Mesenchymal stem cell (in vitro differentiated cells and primary cell): ENCODE results near the gene GK2.
A peak's percentile ranks its signal among the peaks of the same experiment; 100 is the strongest.

ENCODE experiments used
- DNase-seq: peaks from one replicate; pipeline ENCODE4 v3.0.0-alpha.2; 2013
- H2AFZ ChIP-seq: one replicate; pipeline ENCODE4 v1.6.1; 2013; ENCODE audit warnings: low read depth, mild to moderate bottlenecking, control low read depth, inconsistent platforms, low read length, moderate library complexity
- H2AK5ac ChIP-seq: 2 replicates; pipeline ENCODE4 v1.6.1; 2013; ENCODE audit warnings: low read length, moderate library complexity, mild to moderate bottlenecking, inconsistent platforms; ENCODE audit not compliant: severe bottlenecking
- H2BK120ac ChIP-seq: one replicate; pipeline ENCODE4 v1.6.1; 2013; ENCODE audit warnings: low read depth, mild to moderate bottlenecking, inconsistent platforms, low read length, moderate library complexity
- H2BK12ac ChIP-seq, 2 experiments: one replicate each; pipeline ENCODE4 v1.6.1; 2013; ENCODE audit warnings: inconsistent platforms in 2 of 2, low read length in 2 of 2, mild to moderate bottlenecking in 2 of 2, moderate library complexity in 2 of 2, control low read depth in 1 of 2
- H2BK15ac ChIP-seq: one replicate; pipeline ENCODE4 v1.6.1; 2013; ENCODE audit warnings: mild to moderate bottlenecking, low read depth, inconsistent platforms; ENCODE audit not compliant: poor library complexity, severe bottlenecking
- H2BK5ac ChIP-seq: 2 replicates; pipeline ENCODE4 v1.6.1; 2013; ENCODE audit warnings: low read depth, mild to moderate bottlenecking, low read length, control low read depth, inconsistent platforms; ENCODE audit not compliant: poor library complexity, severe bottlenecking
- H3K14ac ChIP-seq, 2 experiments: one replicate each; pipeline ENCODE4 v1.6.1; 2013; ENCODE audit warnings: inconsistent platforms in 2 of 2, low read length in 2 of 2, control low read depth in 1 of 2, mild to moderate bottlenecking in 1 of 2, moderate library complexity in 1 of 2
- H3K18ac ChIP-seq, 2 experiments: one replicate each; pipeline ENCODE4 v1.6.1; 2013; ENCODE audit warnings: inconsistent platforms in 2 of 2, low read length in 2 of 2, control low read depth in 1 of 2, low read depth in 1 of 2, mild to moderate bottlenecking in 1 of 2
- H3K23ac ChIP-seq, 2 experiments: one replicate each; pipeline ENCODE4 v1.6.1; 2013; ENCODE audit warnings: inconsistent platforms in 2 of 2, low read length in 2 of 2, mild to moderate bottlenecking in 2 of 2, moderate library complexity in 2 of 2, control low read depth in 1 of 2
- H3K27ac ChIP-seq: 2 replicates; pipeline ENCODE4 v1.5.1; 2013; ENCODE audit warnings: mild to moderate bottlenecking, moderate library complexity, low read length, control low read depth, inconsistent platforms; ENCODE audit not compliant: poor library complexity, severe bottlenecking
- H3K27me3 ChIP-seq, 2 experiments: 2 replicates each; pipeline versions ENCODE4 v1.6.1 to v1.7.0; 2013; ENCODE audit warnings: low read length in 2 of 2, mild to moderate bottlenecking in 2 of 2, moderate library complexity in 2 of 2, control low read depth in 1 of 2, inconsistent platforms in 1 of 2; ENCODE audit not compliant: control insufficient read depth in 1 of 2, insufficient read depth in 1 of 2
- H3K36me3 ChIP-seq, 2 experiments: 2 replicates each; pipeline versions ENCODE4 v1.6.1 to v1.7.0; 2013; ENCODE audit warnings: low read length in 2 of 2, control low read depth in 1 of 2, inconsistent platforms in 1 of 2, low read depth in 1 of 2, mild to moderate bottlenecking in 1 of 2; ENCODE audit not compliant: insufficient read depth in 2 of 2, control insufficient read depth in 1 of 2
- H3K4ac ChIP-seq, 2 experiments: one replicate each; pipeline ENCODE4 v1.6.1; 2013; ENCODE audit warnings: inconsistent platforms in 2 of 2, low read length in 2 of 2, mild to moderate bottlenecking in 2 of 2, moderate library complexity in 2 of 2, control low read depth in 1 of 2, low read depth in 1 of 2
- H3K4me1 ChIP-seq: 2 replicates; pipeline ENCODE4 v1.6.1; 2013; ENCODE audit warnings: low read depth, low read length, control low read depth; ENCODE audit not compliant: control insufficient read depth, insufficient read depth
- H3K4me2 ChIP-seq: 2 replicates; pipeline ENCODE4 v1.6.1; 2013; ENCODE audit warnings: low read length, mild to moderate bottlenecking, inconsistent platforms; ENCODE audit not compliant: poor library complexity, severe bottlenecking
- H3K4me3 ChIP-seq, 2 experiments: 2 replicates each; pipeline versions ENCODE4 v1.5.1 to v1.7.0; 2013; ENCODE audit warnings: low read length in 2 of 2, mild to moderate bottlenecking in 2 of 2, control low read depth in 1 of 2, low read depth in 1 of 2; ENCODE audit not compliant: insufficient read depth in 1 of 2
- H3K79me1 ChIP-seq: replicated peaks from 2 replicates; pipeline ENCODE4 v1.6.1; 2013; ENCODE audit warnings: mild to moderate bottlenecking, control low read depth, low read length, inconsistent platforms; ENCODE audit not compliant: poor library complexity, severe bottlenecking
- H3K9ac ChIP-seq: 2 replicates; pipeline ENCODE4 v1.7.0; 2013; ENCODE audit warnings: mild to moderate bottlenecking, low read length, moderate library complexity
- H3K9me3 ChIP-seq: 2 replicates; pipeline ENCODE4 v1.7.0; 2013; ENCODE audit warnings: mild to moderate bottlenecking, low read length; ENCODE audit not compliant: control insufficient read depth
- H4K8ac ChIP-seq: one replicate; pipeline ENCODE4 v1.6.1; 2013; ENCODE audit warnings: inconsistent platforms, mild to moderate bottlenecking, low read length, moderate library complexity
- H4K91ac ChIP-seq: one replicate; pipeline ENCODE4 v1.6.1; 2013; ENCODE audit warnings: mild to moderate bottlenecking, low read length, inconsistent platforms
- WGBS: methylation state at CpG from one replicate; pipeline ENCODE4 v1.1.7; 2013; ENCODE audit warnings: mixed read lengths; 5-methylcytosine and 5-hydroxymethylcytosine counted together

Gene GK2

DNA sequence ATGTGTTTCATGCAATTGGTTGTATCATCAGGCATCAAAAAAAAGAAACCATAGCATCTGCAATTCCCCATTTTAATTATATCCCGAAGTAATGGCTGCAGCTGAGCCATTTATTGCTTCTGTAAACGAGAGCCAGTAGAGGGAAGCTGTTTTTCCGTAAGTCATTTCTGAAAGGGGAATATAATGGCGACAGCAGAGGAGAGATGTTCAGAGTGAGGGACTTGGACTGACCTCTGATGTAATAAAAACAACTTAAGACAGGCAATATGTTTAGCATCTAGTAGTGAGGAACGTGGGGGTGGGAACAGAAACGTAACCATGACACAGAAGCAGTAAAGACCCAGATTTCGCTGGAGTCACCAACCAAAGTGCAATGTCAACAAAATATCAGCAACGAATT is 50.7 kb downstream of the GK2 start:
- Histone ChIP-seq H3K18ac (no peak overlapping the region), H2AFZ (no peak overlapping the region), H2AK5ac (no peak overlapping the region), H3K79me1 (no peaks in the 10 kb centered on the region), H3K9me3 (no peaks in the 10 kb centered on the region), H3K9ac (no peak overlapping the region), H3K23ac (no peak overlapping the region), H3K36me3 (no peaks in the 10 kb centered on the region), H3K4me2 (no peak overlapping the region), H3K4me3 (no peak overlapping the region), H4K91ac (no peak overlapping the region), H2BK120ac (no peak overlapping the region), H3K27me3 (no peaks in the 10 kb centered on the region), H3K14ac (no peak overlapping the region), H4K8ac (no peak overlapping the region), H2BK15ac (no peak overlapping the region), H3K4me1 (no peaks in the 10 kb centered on the region), H3K27ac (no peak overlapping the region), H3K4ac (no peak overlapping the region), H2BK12ac (no peak overlapping the region), H2BK5ac (no peak overlapping the region)
- WGBS = 39% methylated on average over 7 of the region's 8 CpGs
- DNase-seq = peak; percentile 2
